OCI-M1 (cell line): ENCODE measurements around the gene PTPRD.
"Not testable (repeated sequence)": the region's sequence is repeated elsewhere in the genome, so short reads cannot be mapped to it uniquely, and the experiment has no call there.

Experiments used
- DNase-seq: peaks from one replicate; lab custom pipeline; 2025; lab: John Stamatoyannopoulos, UW

Gene PTPRD

GRCh38 chr9:9173264-9173663 lies 1439.5 kb downstream of the PTPRD start:
- DNase-seq = peak; percentile 84

GRCh38 chr9:9170439-9171134 lies 1442.2 kb downstream of the PTPRD start:
- peak; percentile 91 for DNase-seq

GRCh38 chr9:9142001-9142400 lies 1470.8 kb downstream of the PTPRD start:
- DNase-seq = no peak

GRCh38 chr9:9133526-9133925 lies 1479.3 kb downstream of the PTPRD start:
- peak; percentile 82 for DNase-seq

- DNase-seq = no peak
Observed at GRCh38 chr9:9124616-9125015, 1488.2 kb downstream of the PTPRD start.

- DNase-seq = no peak
Observed at GRCh38 chr9:9122230-9122875, 1490.4 kb downstream of the PTPRD start.

- DNase-seq = peak; percentile 80
Observed at GRCh38 chr9:9117866-9118265, 1494.9 kb downstream of the PTPRD start.

- DNase-seq = no peak
Observed at GRCh38 chr9:9112001-9112720, 1500.6 kb downstream of the PTPRD start.

- DNase-seq = no peak
Observed at GRCh38 chr9:9108641-9109040, 1504.2 kb downstream of the PTPRD start.

- DNase-seq = no peak
Observed at GRCh38 chr9:9102295-9102694, 1510.5 kb downstream of the PTPRD start.

GRCh38 chr9:9100070-9100469 lies 1512.7 kb downstream of the PTPRD start:
- no peak for DNase-seq

GRCh38 chr9:9099646-9100045 lies 1513.2 kb downstream of the PTPRD start:
- DNase-seq = no peak

GRCh38 chr9:9097254-9097653 lies 1515.5 kb downstream of the PTPRD start:
- DNase-seq = not testable (repeated sequence)

GRCh38 chr9:9091387-9091786 lies 1521.4 kb downstream of the PTPRD start:
- DNase-seq = peak; percentile 93

GRCh38 chr9:9079473-9079872 lies 1533.3 kb downstream of the PTPRD start:
- DNase-seq = no peak

GRCh38 chr9:9078301-9078700 lies 1534.5 kb downstream of the PTPRD start:
- DNase-seq = peak; percentile 89

- no peak for DNase-seq
Observed at GRCh38 chr9:9061627-9062026, 1551.2 kb downstream of the PTPRD start.

- DNase-seq = no peak
Observed at GRCh38 chr9:9054354-9054992, 1558.3 kb downstream of the PTPRD start.

- DNase-seq = no peak
Observed at GRCh38 chr9:9045572-9045971, 1567.2 kb downstream of the PTPRD start.

- no peak for DNase-seq
Observed at GRCh38 chr9:9045072-9045471, 1567.7 kb downstream of the PTPRD start.

GRCh38 chr9:9043788-9044187 lies 1569.0 kb downstream of the PTPRD start:
- DNase-seq = not testable (repeated sequence)

- no peak for DNase-seq
Observed at GRCh38 chr9:9041756-9042155, 1571.0 kb downstream of the PTPRD start.

- no peak for DNase-seq
Observed at GRCh38 chr9:9033022-9033421, 1579.8 kb downstream of the PTPRD start.
